Thymus (tissue), 11 donors: ENCODE measurements around the gene TMEFF2. TPM values are rescaled to one million over a fixed set of nuclear protein-coding genes. Genes with fewer than 3 reads are reported as not detected.
"Not testable (repeated sequence)": the region's sequence is repeated elsewhere in the genome, so short reads cannot be mapped to it uniquely, and the experiment has no call there.

Source experiments
- DNase-seq, 9 donors: peaks; one replicate each; pipeline ENCODE4 v3.0.0-alpha.2; 2013; ENCODE audit warnings: low spot score in 9 of 9, low read depth in 6 of 9, missing footprints in 1 of 9
- H3K27ac ChIP-seq, 2 donors: one replicate each; pipeline ENCODE4 v1.5.1; 2013; ENCODE audit warnings: control low read depth in 1 of 2, low read depth in 1 of 2, low read length in 1 of 2, mild to moderate bottlenecking in 1 of 2, moderate library complexity in 1 of 2
- H3K27me3 ChIP-seq, 2 donors: one replicate each; pipeline ENCODE4 v1.5.1; 2013; ENCODE audit warnings: low read length in 1 of 2; ENCODE audit not compliant: control insufficient read depth in 2 of 2, insufficient read depth in 1 of 2
- H3K36me3 ChIP-seq, 2 donors: one replicate each; pipeline ENCODE4 v1.5.1; 2013; ENCODE audit warnings: low read length in 1 of 2, mild to moderate bottlenecking in 1 of 2, moderate library complexity in 1 of 2; ENCODE audit not compliant: control insufficient read depth in 2 of 2, insufficient read depth in 2 of 2
- H3K4me1 ChIP-seq, 2 donors: one replicate each; pipeline ENCODE4 v1.5.1; 2013; ENCODE audit warnings: low read length in 2 of 2; ENCODE audit not compliant: control insufficient read depth in 2 of 2, insufficient read depth in 2 of 2
- H3K4me3 ChIP-seq, 2 donors: one replicate each; pipeline ENCODE4 v1.5.1; 2013; ENCODE audit warnings: low read length in 2 of 2, control low read depth in 1 of 2, mild to moderate bottlenecking in 1 of 2
- H3K9me3 ChIP-seq, 2 donors: one replicate each; pipeline ENCODE4 v1.5.1; 2013; ENCODE audit warnings: low read length in 1 of 2, mild to moderate bottlenecking in 1 of 2; ENCODE audit not compliant: control insufficient read depth in 2 of 2, insufficient read depth in 1 of 2
- WGBS: extraction: QIAGEN DNeasy Blood & Tissue Kit; methylation state at CpG from one replicate; pipeline ENCODE4 v1.1.7; 2013; 5-methylcytosine and 5-hydroxymethylcytosine counted together
- polyA plus RNA-seq: library from polyadenylated mRNA; stranded (reverse); fragments of 200-250 nt; gene quantifications from one replicate; pipeline ENCODE4 v1.2.3, GENCODE V29; 2013
- total RNA-seq: library from RNA; stranded (reverse); fragments of 120-200 nt; gene quantifications from one replicate; pipeline ENCODE4 v1.2.4, GENCODE V29; 2013
- donor health status: healthy.

Gene TMEFF2
- total and polyA plus RNA-seq, 2 donors = 0.05 to 1.2 TPM

DNA sequence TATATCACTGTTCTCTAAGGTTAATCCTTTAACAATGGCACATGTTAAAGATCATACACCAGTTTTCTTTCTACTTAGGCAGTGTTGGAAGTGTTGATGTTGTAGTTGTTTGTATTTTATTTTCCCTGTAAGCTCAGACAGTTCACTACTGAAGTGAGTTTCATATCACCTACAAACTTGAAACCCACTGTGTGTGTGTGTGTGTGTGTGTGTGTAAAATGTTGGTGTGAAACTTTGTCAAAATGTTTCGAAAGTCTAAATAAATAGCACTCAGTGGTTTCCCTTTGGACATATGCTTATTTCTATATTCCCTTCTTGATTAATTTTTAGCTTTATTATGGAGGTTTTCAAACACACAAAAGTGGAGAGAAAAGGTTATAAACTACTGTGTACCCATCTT lies 268.1 kb downstream of the TMEFF2 start:
- H3K27me3 ChIP-seq = no peaks in the 10 kb centered on the region
- H3K27ac ChIP-seq = no peak overlapping the region
- no peaks in the 10 kb centered on the region for H3K4me1 ChIP-seq
- H3K4me3 ChIP-seq = no peak overlapping the region
- DNase-seq = no peak
- no peaks in the 10 kb centered on the region for H3K36me3 ChIP-seq
- no peaks in the 10 kb centered on the region for H3K9me3 ChIP-seq
- 96% methylated on average over 1 of the region's 1 CpG for WGBS

DNA sequence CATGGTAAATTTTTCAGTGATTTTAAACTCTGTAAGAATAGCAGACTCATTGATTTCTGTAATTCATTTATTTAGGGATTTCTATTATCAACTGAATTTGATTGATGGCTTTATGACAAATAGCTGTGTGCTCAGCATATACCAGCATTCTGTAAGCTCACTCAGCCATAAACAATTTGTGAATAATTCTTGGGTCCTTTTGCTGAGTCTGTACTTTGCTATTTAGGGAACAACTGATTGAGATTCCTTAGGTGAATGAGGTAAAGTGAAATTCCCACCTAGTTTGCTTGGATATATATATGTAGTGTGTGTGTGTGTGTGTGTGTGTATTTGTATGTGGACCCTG lies 271.1 kb downstream of the TMEFF2 start:
- Histone ChIP-seq H3K4me1 (no peaks in the 10 kb centered on the region), H3K36me3 (no peaks in the 10 kb centered on the region), H3K27ac (no peak overlapping the region), H3K9me3 (no peaks in the 10 kb centered on the region), H3K4me3 (no peak overlapping the region), H3K27me3 (no peaks in the 10 kb centered on the region)
- DNase-seq = no peak

DNA sequence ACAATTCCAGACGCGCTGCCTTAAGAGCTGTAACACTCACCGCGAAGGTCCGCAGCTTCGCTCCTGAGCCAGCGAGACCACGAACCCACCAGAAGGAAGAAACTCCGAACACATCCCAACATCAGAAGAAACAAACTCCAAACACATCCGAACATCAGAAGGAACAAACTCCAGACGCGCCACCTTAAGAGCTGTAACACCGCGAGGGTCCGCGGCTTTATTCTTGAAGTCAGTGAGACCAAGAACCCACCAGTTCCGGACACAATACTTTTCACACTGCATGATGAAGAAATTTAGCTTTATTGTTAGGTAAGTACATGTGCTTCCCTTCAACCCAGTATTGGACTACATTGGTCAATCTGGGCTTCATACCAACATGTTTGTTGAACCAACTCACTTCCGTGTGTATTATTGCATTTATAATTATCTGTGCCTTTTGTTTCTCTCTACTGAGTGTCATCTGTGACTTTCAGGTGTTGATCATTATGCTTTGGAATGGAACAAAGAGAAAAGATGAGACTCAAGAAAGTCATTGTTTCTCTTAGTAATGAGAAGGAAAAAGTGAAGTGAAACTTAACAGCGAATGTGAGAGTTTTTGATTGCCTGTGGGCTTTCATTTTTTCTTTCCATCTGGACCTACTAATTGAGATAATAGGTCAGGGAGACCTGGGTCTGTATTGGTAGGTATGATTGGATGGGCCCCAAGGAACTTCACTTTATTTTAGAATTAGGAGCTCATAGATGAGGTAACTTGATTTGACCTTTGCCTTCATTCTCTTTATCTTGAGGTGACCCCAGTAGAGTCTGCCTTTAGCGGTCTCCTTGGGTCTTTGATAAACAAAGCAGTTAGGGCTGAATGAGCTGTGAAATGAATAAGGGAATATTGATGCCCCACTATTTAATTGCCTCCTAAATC lies 271.7 kb downstream of the TMEFF2 start:
- Histone ChIP-seq H3K4me1 (no peaks in the 10 kb centered on the region), H3K36me3 (no peaks in the 10 kb centered on the region), H3K9me3 (no peaks in the 10 kb centered on the region), H3K4me3 (no peak overlapping the region), H3K27me3 (no peaks in the 10 kb centered on the region), H3K27ac (no peak overlapping the region)
- 99% methylated on average over 20 of the region's 20 CpGs for WGBS
- DNase-seq = no peak

DNA sequence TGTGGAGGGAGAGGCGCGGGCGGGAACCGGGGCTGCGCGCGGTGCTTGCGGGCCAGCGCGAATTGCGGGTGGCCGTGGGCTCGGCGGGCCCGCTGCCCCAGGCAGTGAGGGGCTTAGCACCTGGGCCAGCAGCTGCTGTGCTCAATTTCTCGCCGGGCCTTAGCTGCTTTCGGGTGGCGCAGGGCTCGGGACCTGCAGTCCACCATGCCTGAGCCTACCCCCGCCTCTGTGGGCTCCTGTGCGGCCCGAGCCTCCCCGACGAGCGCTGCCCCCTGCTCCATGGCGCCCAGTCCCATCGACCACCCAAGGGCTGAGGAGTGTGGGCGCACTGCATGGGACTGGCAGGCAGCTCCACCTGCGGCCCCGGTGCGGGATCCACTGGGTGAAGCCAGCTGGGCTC lies 273.1 kb downstream of the TMEFF2 start:
- H3K4me3 ChIP-seq, DNase-seq: not testable (repeated sequence)
- WGBS = 98% methylated on average over 32 of the region's 32 CpGs

DNA sequence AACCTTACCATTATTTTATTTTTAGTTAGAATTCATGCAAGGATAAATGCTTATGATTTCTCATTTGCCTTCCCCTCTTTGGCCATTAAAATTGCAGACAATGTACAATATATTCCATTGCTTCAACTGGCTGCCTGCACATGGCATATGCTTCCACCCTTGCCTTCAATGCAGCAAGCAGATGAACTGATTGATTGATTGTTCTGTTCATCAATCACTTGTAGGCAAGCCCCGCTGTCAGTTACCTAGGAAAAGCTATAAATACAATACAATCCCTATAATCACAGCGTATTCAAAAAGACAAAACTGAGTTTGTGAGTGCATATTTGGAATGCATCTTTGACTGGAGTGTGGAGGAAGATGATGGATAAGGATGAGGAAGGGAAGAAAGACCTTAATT lies 274.2 kb downstream of the TMEFF2 start:
- H3K9me3 ChIP-seq = no peaks in the 10 kb centered on the region
- H3K4me3 ChIP-seq = no peak overlapping the region
- 97% methylated on average over 2 of the region's 2 CpGs for WGBS
- no peaks in the 10 kb centered on the region for H3K27me3 ChIP-seq
- H3K27ac ChIP-seq = no peak overlapping the region
- no peak for DNase-seq
- H3K36me3 ChIP-seq = no peaks in the 10 kb centered on the region
- H3K4me1 ChIP-seq = no peaks in the 10 kb centered on the region

More for the DNA sequence above, 273.1 kb downstream of the TMEFF2 start:
- not testable (repeated sequence) for H3K9me3 ChIP-seq, H3K27me3 ChIP-seq, H3K27ac ChIP-seq, H3K36me3 ChIP-seq, H3K4me1 ChIP-seq

DNA sequence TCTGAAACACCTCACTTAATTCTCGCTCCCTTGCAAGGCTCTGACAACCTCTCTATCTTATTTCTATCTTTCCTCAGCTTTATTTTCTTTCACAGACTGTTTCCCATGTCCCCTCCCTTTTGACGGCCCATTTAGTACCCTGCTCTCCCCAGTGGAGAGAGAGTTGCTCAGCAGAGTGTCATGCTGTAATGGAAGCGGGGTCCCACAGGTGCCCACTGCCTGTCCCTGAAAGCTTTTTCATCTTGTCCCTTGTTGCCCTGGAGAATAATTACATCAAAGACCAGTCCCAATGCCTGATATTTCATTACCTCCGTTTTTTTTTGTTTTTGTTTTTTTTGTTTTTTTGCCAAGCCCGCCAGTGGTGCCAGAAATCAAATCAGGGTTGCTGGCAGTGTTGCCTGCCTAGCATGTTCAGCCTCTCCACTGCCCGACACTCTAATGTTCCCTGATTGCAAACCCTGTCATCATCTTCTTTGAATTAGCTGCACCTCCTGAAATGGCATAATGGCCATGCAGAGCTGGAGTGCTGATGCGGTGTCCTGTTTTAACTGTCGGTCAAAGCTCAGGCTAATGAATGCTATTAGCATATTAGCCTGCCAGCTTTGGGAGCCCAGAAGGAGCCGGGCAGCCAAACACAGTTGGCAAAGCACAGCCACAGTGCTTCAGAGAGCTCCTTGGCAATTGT lies 276.6 kb downstream of the TMEFF2 start:
- H3K4me3 ChIP-seq = no peak overlapping the region
- no peaks in the 10 kb centered on the region for H3K4me1 ChIP-seq
- H3K27ac ChIP-seq = no peak overlapping the region
- DNase-seq = no peak
- H3K36me3 ChIP-seq = no peaks in the 10 kb centered on the region
- H3K27me3 ChIP-seq = no peaks in the 10 kb centered on the region
- no peaks in the 10 kb centered on the region for H3K9me3 ChIP-seq
- 95% methylated on average over 9 of the region's 9 CpGs for WGBS

DNA sequence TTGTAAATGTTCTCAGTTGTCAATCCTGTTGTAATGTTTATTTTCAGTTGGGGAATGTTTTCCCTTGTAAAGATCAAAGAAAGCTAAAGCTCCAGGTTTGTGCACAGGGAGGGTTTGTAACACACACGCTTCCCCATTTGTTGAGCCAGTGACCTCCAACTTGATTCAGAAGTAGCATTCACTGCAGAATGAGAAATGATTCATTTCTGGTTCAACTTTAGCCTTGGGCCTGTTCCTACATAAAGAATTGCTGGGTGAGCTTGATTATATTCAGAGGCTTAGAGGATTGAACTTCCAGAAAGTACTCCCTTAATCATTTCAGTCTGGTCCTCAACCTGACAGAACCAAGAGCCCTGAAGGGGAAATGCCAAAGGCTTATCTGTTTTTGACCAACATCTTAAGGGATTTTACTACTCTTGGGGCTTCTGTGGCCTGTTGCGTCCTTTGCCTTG lies 277.3 kb downstream of the TMEFF2 start:
- H3K36me3 ChIP-seq = no peaks in the 10 kb centered on the region
- H3K4me3 ChIP-seq = no peak overlapping the region
- H3K9me3 ChIP-seq = no peaks in the 10 kb centered on the region
- no peak for DNase-seq
- no peak overlapping the region for H3K27ac ChIP-seq
- 96% methylated on average over 2 of the region's 2 CpGs for WGBS
- H3K4me1 ChIP-seq = no peaks in the 10 kb centered on the region
- no peaks in the 10 kb centered on the region for H3K27me3 ChIP-seq

DNA sequence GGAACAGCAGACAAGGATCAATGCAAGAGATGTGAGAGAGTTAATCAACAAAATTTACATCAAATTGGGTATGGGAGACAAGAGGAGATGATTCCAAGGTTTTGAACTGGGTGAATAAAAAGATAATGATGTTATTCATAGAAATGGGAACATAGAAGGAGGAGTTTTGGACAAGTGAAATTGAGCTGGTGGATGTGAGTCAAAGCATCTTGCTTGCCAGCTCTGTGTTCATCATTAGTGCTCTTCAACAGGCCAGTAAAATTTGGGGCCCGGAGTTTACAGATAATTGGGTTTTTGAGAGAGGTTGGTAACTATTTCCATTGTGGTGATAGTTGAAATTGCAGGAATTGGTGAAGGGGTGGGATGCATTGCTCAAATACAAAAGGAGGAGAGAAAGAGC lies 277.9 kb downstream of the TMEFF2 start:
- Histone ChIP-seq H3K4me1 (no peaks in the 10 kb centered on the region), H3K36me3 (no peaks in the 10 kb centered on the region)
- WGBS = 94% methylated on average over 1 of the region's 1 CpG

DNA sequence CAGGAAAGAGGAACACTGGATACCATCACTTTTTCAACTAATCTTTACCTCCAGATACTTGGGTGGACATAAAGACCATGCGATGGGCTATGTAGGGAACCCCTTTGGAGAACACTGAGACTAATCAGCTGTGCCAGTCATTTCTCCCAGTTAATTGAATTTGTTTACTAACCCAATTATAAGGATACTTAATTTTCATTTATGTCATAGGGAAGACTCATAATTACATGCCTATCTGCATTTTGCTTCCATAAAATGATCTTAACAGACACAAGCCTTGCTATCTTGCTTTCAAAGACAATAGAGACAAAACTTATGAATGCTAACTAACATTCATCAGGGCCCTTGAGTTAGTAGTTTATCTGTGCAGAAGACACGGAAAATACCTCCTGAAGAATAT lies 279.0 kb downstream of the TMEFF2 start:
- H3K36me3 ChIP-seq = no peaks in the 10 kb centered on the region
- no peaks in the 10 kb centered on the region for H3K27me3 ChIP-seq
- H3K4me1 ChIP-seq = no peaks in the 10 kb centered on the region
- no peak for DNase-seq
- WGBS = 98% methylated on average over 2 of the region's 2 CpGs
- no peak overlapping the region for H3K27ac ChIP-seq
- H3K4me3 ChIP-seq = no peak overlapping the region
- no peaks in the 10 kb centered on the region for H3K9me3 ChIP-seq

More for the DNA sequence above, 277.9 kb downstream of the TMEFF2 start:
- Histone ChIP-seq H3K4me3 (no peak overlapping the region), H3K27me3 (no peaks in the 10 kb centered on the region), H3K27ac (no peak overlapping the region), H3K9me3 (no peaks in the 10 kb centered on the region)
- DNase-seq = no peak
